NT2/D1 (cell line): ENCODE data around the gene RIOX2.

ENCODE experiments used
- SUZ12 ChIP-seq: IDR thresholded peaks from 2 replicates; pipeline ENCODE4 v1.6.1; 2011; ENCODE audit not compliant: insufficient read length, insufficient read depth; ENCODE audit errors: extremely low read depth
- YY1 ChIP-seq: IDR thresholded peaks from 2 replicates; pipeline ENCODE4 v1.6.1; 2011; ENCODE audit not compliant: insufficient read length, insufficient read depth
- ZNF274 ChIP-seq: IDR thresholded peaks from 2 replicates; pipeline ENCODE4 v1.6.1; 2011; ENCODE audit warnings: mild to moderate bottlenecking, low read depth, low read length

DNA sequence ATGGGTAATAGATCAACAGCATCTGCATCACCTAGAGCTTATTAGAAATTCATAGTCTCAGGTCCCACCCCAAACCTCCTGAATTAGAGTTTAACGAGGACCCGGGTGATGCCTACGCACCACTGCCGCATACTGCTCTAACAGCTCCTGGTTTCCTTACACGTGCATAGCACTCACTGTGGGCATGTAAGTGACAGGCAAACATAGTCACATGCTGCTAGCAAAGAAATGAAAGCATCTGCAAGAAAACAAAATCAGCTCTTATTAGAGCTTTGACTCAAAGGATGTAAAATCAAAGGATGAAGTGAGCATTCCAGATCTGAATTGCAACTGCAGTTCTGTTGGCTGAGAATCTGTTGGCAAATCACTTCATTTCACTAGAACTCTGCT is 19.1 kb upstream of the RIOX2 start:
- TF ChIP-seq ZNF274 (no peak), YY1 (no peak), SUZ12 (no peak)
